ENCODE results near the gene PAAF1. TPM values are rescaled to one million over a fixed set of nuclear protein-coding genes. Genes with fewer than 3 reads are reported as not detected.

PAAF1 gene
- total and polyA plus RNA-seq, 11 donors, result 3.9 to 18.4 (median 11.4) TPM

- peak overlapping the region in 1 of 12 donors; percentile 32 for H3K27ac ChIP-seq
- H3K4me3 ChIP-seq, result no peak overlapping the region
- intact Hi-C loops (cut with DNase I), result no loop called here
- H3K36me3 ChIP-seq, result peaks cover 0 to 30% (median 7%) of the 10 kb centered on the region in 9 donors
- ATAC-seq (no peak), DNase-seq (no peak)
- TF ChIP-seq, protein P1, sequence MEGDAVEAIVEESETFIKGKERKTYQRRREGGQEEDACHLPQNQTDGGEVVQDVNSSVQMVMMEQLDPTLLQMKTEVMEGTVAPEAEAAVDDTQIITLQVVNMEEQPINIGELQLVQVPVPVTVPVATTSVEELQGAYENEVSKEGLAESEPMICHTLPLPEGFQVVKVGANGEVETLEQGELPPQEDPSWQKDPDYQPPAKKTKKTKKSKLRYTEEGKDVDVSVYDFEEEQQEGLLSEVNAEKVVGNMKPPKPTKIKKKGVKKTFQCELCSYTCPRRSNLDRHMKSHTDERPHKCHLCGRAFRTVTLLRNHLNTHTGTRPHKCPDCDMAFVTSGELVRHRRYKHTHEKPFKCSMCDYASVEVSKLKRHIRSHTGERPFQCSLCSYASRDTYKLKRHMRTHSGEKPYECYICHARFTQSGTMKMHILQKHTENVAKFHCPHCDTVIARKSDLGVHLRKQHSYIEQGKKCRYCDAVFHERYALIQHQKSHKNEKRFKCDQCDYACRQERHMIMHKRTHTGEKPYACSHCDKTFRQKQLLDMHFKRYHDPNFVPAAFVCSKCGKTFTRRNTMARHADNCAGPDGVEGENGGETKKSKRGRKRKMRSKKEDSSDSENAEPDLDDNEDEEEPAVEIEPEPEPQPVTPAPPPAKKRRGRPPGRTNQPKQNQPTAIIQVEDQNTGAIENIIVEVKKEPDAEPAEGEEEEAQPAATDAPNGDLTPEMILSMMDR (IDR thresholded peaks at IDR 0.05), result no peak
- no peak for TF ChIP-seq POLR2A (IDR thresholded peaks at IDR 0.05)
- H3K9me3 ChIP-seq, result no peaks in the 10 kb centered on the region
- 83 to 100% (median 92%) methylated on average over 1 of the region's 1 CpG for WGBS, 4 donors
- peaks cover 0 to 40% (median 6%) of the 10 kb centered on the region in 12 donors for H3K4me1 ChIP-seq
- no peaks in the 10 kb centered on the region for H3K27me3 ChIP-seq
These were observed 95.4 kb downstream of the PAAF1 start for GRCh38 chr11:73972187-73972586.

DNA sequence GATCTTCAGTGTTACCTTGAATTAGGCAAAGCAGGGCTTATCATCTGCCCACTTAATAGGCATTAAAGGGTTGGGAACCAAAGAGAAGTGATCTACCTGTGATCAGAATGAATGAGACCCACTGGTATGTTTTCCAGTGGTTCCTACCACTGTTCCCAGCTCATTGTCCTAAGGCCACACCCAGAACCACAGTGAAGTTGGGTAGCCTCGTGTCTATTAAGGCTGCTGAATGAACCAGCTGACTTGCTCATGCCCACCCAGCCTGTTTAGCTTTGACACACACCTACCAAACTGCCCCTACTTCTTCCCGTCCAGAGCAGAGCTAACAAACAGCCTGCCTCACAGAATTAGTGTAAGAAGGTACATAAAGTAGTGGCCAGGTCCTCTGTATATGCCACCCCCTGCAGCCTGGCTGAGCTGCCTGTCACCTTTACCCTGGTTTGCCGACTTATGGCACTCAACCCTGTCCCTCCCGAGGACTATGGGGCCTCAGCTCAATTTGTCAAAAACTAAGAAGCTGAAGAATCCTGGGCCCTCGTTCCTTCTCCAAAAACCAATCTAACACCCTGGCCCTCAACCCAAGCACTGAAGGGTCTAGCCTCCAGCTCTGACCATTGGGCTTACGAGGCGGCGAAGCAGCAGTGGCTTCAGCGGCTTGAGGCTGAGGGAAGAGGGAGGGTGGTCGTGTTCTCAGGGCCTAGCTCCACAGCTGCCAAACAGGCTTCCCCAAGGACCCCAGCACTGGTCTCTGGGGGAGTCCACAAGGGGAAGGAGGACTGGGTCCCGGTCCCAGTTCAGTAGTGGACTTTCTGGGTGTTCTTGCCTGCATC, 96.0 kb downstream of the PAAF1 start:
- peak overlapping the region in 1 of 12 donors; percentile 58 for H3K27ac ChIP-seq
- no peaks in the 10 kb centered on the region for H3K27me3 ChIP-seq
- no peak overlapping the region for H3K4me3 ChIP-seq
- ATAC-seq (peak in 2 of 4 donors; percentile 16), DNase-seq (no peak)
- 83 to 91% (median 86%) methylated on average over 11 of the region's 11 CpGs for WGBS, 4 donors
- H3K9me3 ChIP-seq, result no peaks in the 10 kb centered on the region
- H3K4me1 ChIP-seq, result peaks cover 0 to 46% (median 6%) of the 10 kb centered on the region in 12 donors
- TF ChIP-seq, protein P1 (IDR thresholded peaks at IDR 0.05), result no peak
- no peak for TF ChIP-seq POLR2A (IDR thresholded peaks at IDR 0.05)
- H3K36me3 ChIP-seq, result peaks cover 0 to 36% (median 9%) of the 10 kb centered on the region in 9 donors
- intact Hi-C loops (cut with DNase I), result no loop called here

DNA sequence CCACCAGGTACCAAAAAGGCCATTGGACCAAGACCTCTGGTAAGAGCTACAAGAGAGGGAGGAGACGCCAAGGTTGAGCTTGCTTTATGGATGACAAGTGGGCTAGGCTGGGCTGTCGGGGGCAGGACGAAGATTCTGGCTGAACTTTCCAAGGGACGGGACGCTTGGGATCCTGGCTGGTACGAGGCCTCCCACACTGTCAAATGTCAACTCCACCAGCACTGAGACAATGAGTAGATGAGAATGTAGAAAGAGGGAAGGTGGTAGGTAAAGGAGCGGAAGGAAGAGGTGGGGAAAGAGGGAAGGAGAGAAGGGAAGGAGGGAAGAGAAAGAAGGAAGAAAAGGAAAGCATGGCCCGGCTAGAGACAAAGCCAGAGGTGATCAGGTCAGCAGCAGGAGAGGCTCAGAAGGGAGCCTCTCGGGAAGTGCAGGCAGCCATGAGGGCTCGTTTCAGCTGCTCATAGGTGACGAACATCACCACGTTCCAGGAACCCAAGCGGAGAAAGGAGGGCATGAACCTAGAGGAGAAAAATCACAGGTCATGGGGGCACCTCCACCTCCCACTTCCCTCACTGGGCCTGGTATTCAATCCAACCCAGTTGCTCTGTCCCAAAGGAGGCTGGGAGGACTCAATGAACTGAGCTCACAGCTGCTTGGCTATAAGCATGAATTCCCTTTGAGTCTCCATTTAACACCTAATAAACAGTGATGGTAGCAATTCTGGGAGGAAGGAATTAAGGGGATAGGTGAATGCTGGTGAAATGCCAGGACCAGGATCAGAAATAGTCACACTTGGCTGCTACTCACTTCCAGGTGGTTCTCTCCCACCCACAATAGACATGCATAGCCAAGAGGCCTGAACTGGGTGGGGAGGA, 98.0 kb downstream of the PAAF1 start:
- peaks cover 0 to 56% (median 15%) of the 10 kb centered on the region in 9 donors for H3K36me3 ChIP-seq
- H3K4me3 ChIP-seq, result no peak overlapping the region
- WGBS, 4 donors, result 92 to 95% (median 93%) methylated on average over 13 of the region's 13 CpGs
- H3K9me3 ChIP-seq, result no peaks in the 10 kb centered on the region
- H3K27me3 ChIP-seq, result no peaks in the 10 kb centered on the region
- ATAC-seq, result no peak
- intact Hi-C loops (cut with DNase I), result no loop called here
- H3K4me1 ChIP-seq, result peaks cover 0 to 66% (median 6%) of the 10 kb centered on the region in 12 donors
- DNase-seq, result no peak
- H3K27ac ChIP-seq, result peak overlapping the region in 2 of 12 donors; percentile 34 to 58
- TF ChIP-seq, protein P1 (IDR thresholded peaks at IDR 0.05), result no peak
- no peak for TF ChIP-seq POLR2A (IDR thresholded peaks at IDR 0.05)

DNA sequence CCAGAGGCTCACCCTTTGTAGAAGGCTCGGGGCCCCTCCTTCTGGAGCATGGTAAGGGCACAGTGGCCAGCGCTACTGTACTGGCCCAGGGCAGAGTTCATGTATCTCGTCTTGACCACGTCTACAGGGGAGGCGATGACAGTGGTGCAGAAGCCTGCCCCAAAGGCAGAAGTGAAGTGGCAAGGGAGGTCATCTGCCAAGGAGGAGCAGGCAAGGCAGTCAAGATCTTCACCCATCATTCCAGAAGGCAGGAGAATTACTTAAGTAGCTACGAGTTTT, 98.6 kb downstream of the PAAF1 start:
- peaks cover 0 to 61% (median 15%) of the 10 kb centered on the region in 9 donors for H3K36me3 ChIP-seq

More for the DNA sequence above, 98.6 kb downstream of the PAAF1 start:
- intact Hi-C loops (cut with DNase I), result no loop called here
- no peaks in the 10 kb centered on the region for H3K9me3 ChIP-seq
- TF ChIP-seq, protein P1 (IDR thresholded peaks at IDR 0.05), result no peak
- no peak for TF ChIP-seq POLR2A (IDR thresholded peaks at IDR 0.05)
- no peaks in the 10 kb centered on the region for H3K27me3 ChIP-seq
- H3K4me1 ChIP-seq, result peaks cover 0 to 71% (median 6%) of the 10 kb centered on the region in 12 donors
- DNase-seq, result no peak
- no peak overlapping the region for H3K4me3 ChIP-seq
- H3K27ac ChIP-seq, result peak overlapping the region in 1 of 12 donors; percentile 58
- 90 to 96% (median 93%) methylated on average over 2 to 6 of the region's 6 CpGs for WGBS, 4 donors
- no peak for ATAC-seq
